HG02852 (cell line): ENCODE measurements around the gene CCR2.
"Not testable (repeated sequence)": the region's sequence is repeated elsewhere in the genome, so short reads cannot be mapped to it uniquely, and the experiment has no call there.

Source experiments
- ATAC-seq: cut with Tn5 transposase; IDR thresholded peaks from one replicate; pipeline ENCODE4 v1.9.1; 2021; ENCODE audit warnings: mild to moderate bottlenecking, moderate library complexity; ENCODE audit not compliant: unreplicated experiment

CCR2 gene

GRCh38 chr3:46375814-46376213 lies 21.9 kb downstream of the CCR2 start:
- ATAC-seq, result no peak

DNA sequence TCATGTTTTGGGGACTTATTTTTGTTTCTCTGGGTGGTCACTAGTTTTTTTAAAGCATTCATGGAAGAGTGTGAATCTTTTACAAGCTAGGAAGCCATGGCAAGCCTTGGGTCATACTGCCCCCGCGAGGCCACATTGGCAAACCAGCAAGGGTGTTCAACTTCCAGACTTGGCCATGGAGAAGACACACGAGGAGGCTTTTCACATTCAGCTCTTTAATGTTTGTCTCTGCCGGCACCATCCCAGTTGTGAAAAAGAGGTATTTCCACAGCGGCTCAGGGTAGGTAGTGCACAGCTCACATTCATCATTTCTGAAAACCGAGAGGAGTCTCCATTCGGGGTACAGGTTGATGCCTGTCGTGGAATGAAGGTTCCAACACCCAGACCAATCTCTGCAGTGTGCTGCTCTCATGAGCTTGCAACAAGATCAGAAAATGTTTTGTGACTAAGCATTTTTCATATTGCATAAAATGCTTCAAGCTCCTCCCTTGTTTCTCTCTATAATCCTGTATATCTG lies 24.6 kb downstream of the CCR2 start:
- ATAC-seq, result no peak

DNA sequence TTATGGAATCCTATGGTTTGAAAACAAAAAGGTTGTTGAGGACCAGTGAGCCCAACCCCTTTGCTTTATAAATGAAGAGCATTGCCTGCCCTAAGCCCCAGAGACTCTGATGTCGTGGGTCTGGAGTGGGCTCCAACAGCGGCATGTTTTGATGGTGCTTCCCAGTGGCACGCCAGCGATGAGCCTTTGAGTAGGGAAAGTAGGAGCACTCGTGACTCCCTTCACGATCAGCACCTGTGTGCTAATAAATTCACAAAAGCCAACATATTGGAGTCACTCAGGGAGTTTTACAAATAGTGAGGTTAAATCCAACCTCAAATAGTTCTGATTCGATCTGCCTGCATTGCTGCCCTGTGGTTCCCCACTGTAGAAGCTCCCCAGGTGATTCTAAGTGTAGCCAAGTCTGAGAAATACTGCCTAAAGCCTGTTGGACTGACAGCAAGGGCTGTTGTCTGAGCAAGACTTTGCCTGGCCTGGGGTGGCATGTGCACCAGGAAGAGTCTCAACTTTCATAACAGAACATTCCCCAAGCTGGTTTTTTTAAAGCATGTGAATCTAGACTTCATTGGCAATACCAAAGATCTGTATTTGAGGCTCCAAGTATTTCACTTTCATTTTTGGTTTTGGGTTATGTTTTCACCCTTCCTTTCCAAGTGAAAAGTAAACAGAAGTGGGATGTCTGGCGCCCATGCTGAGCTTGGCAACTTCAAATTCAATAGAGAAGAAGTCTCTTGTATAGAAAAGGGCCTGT lies 26.7 kb downstream of the CCR2 start:
- no peak for ATAC-seq

DNA sequence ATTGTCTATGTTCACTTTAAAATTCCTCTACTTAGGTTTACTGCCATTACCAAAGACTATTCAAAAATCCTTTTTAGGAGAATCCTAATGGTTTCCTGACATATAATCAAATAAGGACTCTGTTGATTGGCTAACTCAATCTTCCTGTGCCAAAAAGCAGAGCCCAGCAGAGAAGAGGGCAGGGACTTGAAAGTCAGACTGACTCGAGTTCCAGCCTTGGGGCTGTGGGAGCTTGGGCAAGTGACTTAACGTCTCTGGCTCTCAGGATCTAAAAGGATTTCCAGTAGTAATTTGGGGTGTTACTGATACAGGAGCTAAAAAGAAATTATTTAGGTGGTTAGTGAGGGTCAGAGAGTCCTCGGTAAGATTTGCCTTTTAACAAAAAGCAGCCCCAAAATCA lies 27.7 kb downstream of the CCR2 start:
- no peak for ATAC-seq

DNA sequence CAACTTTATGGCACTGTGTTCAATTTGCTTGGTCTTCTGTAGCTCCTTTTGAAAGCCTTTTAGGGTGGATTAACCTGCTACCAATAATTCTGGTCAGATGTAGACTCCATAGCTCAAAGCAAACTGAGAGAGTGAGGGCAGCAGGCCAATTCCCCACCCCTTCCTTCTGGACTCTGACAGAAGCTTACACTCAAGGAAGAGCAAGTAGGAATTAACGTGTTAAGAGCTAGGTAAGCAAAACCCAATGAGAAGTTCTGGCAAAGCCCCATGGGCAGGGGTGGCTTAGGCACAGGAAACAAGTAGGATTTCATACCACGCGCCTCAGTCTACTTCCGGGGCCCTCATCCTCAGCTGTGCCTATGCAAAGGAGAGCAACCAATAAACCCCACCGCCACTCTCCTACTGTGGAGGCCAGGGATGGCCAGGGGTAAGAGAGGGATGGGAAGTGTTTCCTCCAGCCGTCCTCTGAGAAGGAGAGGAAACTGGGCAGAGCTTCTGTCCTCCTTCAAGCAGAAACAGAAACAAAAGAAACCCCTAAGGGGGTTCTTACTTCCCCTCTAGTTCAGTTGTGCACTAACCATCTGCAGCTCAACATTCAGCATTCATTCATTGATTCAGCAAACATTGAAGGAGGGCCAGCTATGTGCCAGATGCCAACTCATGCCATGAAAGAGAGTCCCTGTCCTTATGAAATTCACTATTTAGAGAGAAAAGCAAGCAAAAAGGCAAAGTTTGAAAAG lies 29.5 kb downstream of the CCR2 start:
- ATAC-seq, result no peak

DNA sequence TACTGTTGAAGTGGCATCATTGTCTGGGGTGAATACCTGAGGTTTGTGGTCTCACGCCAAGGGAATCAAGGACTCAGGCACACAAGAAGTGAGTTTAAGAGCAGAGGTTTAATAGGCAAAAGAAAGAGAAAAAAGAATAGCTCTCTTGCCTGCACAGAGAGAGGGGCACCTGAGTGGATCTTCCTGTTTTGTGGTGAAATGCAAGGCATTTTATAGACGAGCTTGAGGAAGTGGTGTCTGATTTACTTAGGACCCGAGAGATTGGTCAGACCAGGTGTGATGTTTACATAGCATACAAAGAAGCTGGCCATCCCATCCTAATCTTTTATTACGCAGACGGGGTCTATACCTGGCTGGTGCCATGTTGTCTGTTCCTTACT lies 30.0 kb downstream of the CCR2 start:
- ATAC-seq, result no peak

DNA sequence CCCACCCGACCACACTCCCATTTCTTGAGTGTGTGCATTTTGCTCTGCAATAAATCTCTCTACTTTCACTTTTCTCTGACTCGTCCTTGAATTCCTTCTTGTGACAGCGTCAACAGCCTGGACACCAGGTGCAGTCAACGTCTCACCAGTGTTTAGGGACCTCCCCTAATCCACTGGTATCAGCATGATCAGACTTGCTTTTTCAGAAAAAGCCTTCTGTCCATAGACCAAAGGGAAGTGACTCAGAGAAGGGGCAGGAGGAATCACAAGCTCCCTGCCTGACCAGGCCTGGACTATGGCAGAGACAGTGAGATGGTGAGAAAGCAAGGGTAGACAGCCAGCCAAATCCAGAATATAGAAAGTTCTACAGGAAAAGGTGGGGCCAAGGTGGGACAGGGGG lies 32.3 kb downstream of the CCR2 start:
- ATAC-seq, result no peak

GRCh38 chr3:46388847-46389246 lies 34.9 kb downstream of the CCR2 start:
- not testable (repeated sequence) for ATAC-seq

DNA sequence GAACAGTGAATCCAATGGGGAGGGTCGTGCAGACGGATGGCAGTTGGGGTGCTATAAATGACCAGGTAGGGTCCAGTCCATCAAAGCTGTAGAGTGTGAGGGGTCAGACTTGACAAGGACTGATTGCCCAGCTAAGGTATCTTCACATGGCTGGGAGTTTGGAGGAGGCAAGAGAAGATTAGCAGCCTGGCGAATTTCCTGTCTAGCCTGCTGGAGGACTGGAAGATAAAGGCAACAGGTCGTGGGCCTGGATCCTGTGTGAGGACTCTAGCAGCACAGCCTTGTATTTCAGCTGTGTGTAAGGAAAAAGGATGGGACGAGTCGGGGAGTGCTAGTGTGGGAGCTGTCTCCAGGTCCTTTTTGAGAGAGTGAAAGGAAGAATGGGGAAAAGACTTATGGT lies 35.4 kb downstream of the CCR2 start:
- ATAC-seq, result no peak

GRCh38 chr3:46391526-46391925 lies 37.6 kb downstream of the CCR2 start:
- ATAC-seq, result not testable (repeated sequence)

DNA sequence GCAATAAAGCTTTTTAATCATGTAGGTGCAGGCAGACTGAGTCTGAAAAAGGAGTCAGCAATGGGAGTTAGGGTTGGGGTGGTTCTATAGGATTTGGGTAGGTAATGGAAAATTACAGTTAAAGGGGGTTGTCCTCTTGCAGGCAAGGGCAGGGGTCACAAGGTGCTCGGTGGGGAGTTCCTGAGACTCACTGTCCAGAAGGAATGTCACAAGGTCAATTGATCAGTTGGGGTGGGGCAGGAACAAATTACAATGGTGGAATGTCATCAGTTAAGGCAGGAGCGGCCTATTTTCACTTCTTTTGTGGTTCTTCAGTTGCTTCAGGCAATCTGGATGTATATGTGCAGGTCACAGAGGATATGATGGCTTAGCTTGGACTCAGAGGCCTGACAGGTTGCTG lies 39.1 kb downstream of the CCR2 start:
- ATAC-seq, result no peak

GRCh38 chr3:46393554-46394434 lies 39.9 kb downstream of the CCR2 start:
- no peak for ATAC-seq

- ATAC-seq, result no peak
Measured at GRCh38 chr3:46395210-46395661, 41.3 kb downstream of the CCR2 start.

- no peak for ATAC-seq
Measured at GRCh38 chr3:46395766-46396530, 42.0 kb downstream of the CCR2 start.

DNA sequence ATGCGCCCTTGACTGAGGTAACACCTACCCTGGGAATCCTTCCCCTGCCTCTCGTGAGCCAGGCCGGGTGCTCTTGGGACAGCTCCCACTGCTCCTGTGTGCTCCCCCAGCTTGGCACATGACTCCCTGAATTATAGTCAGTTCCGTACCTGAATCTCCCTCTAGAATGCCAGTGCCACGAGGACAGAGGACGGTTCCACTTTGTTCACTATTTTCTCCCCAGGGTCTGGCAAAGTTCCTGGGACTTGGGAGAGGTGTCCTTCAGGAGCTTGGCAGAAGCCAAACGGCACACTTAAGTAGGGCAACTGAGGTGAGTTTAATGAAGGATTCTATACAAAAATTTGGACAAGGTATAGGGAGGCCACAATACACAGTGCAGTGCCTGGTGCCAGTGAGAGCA lies 43.2 kb downstream of the CCR2 start:
- ATAC-seq, result no peak

- ATAC-seq, result no peak
Measured at GRCh38 chr3:46398186-46398955, 44.5 kb downstream of the CCR2 start.

DNA sequence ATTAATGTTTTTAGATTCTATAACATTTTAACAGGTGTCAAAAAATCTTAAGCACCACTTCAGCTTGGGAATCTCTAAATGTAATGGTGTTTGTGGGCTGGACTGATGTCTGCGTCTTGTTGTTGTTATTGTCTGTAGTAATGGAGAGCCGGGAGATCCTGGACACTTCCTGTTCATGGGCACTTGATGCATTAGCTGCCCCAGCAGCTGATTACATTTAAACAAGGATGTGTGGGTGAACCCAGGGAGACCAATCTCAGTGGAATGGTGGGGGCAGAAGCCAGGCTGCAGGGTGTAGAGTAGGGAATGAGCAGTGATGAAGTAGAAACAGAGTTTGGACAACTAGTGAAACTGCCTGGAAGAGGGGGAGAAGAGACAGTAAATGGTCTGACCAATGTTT lies 45.2 kb downstream of the CCR2 start:
- ATAC-seq, result no peak

DNA sequence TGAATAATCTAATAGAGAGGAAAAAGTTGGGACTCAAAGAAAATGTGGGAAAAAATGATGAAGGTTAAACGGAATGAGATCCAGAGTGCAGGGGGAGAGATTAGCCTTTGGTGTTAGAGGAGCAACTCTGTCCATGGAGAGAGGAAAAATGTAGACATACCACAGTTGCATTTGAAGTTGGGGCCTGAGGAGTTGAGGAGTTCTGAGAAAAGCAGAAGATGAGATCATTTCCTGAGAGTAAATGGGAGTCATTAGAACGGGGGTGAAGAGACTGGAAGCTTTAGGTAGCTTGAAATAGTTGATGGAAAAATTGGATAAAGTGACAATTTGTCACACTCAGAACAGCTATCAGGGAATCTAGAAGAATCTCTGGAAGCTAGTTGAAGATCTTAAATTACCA lies 45.6 kb downstream of the CCR2 start:
- no peak for ATAC-seq

GRCh38 chr3:46400000-46400734 lies 46.3 kb downstream of the CCR2 start:
- ATAC-seq, result no peak
